HUES48 (cell line): Measurements from ENCODE around the gene AMPH.

Experiments used
- H3K27ac ChIP-seq: one replicate; pipeline ENCODE4 v1.7.0; 2013; ENCODE audit warnings: low read depth, low read length, inconsistent platforms
- H3K27me3 ChIP-seq: 2 replicates; pipeline ENCODE4 v1.6.1; 2013; ENCODE audit warnings: mild to moderate bottlenecking, low read length; ENCODE audit not compliant: control insufficient read depth, insufficient read depth
- H3K36me3 ChIP-seq: 2 replicates; pipeline ENCODE4 v1.6.1; 2013; ENCODE audit warnings: low read length; ENCODE audit not compliant: control insufficient read depth, insufficient read depth
- H3K4me1 ChIP-seq: 2 replicates; pipeline ENCODE4 v1.6.1; 2013; ENCODE audit warnings: mild to moderate bottlenecking, low read length; ENCODE audit not compliant: control insufficient read depth, insufficient read depth
- H3K4me3 ChIP-seq: 2 replicates; pipeline ENCODE4 v1.5.1; 2013; ENCODE audit warnings: mild to moderate bottlenecking, low read depth, low read length
- H3K9ac ChIP-seq: 2 replicates; pipeline ENCODE4 v1.6.1; 2013; ENCODE audit warnings: mild to moderate bottlenecking, low read depth, low read length, moderate library complexity
- H3K9me3 ChIP-seq: 2 replicates; pipeline ENCODE4 v1.6.1; 2013; ENCODE audit warnings: low read length; ENCODE audit not compliant: control insufficient read depth, insufficient read depth

AMPH gene

DNA sequence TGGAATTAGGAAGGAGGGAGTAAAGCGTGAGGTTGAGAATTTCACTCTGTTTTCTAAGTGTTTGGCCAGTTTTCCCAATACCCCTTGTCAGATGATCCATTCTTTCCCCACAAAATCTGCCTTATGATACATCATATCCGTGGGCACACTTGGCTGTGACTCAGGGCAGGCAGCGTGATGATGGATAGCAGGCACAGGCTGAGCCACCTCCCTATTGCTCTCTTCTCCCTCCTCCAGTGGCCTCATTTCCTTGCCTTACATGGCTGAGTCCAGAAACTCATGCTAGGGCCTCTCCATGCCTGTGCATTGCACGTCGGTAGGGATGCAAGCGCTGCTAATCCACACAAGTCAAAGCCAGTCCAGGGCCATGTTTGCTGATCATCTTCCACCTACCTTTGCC lies 128.3 kb downstream of the AMPH start:
- no peaks in the 10 kb centered on the region for H3K9me3 ChIP-seq

DNA sequence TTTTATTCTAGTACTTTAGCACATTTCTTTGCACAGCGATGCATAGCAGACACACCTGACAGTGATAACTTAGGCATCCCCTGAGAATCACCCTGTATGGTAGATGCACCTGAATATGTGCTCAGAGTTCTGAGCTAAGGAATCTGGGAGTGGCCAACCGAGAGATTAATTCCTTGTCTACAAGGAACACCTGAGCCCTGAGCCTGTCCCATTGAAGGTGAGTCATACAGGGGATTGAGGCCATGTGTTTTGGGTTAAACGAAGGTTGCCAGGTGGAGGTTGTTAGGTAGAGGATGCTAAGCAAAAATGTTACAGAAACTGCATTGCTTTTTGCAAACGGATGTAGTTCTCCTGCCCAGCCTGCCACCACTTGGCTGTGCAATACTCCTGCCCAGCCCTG lies 128.9 kb downstream of the AMPH start:
- H3K9me3 ChIP-seq, result no peaks in the 10 kb centered on the region
- H3K36me3 ChIP-seq, result no peaks in the 10 kb centered on the region
- no peaks in the 10 kb centered on the region for H3K4me1 ChIP-seq
- H3K27ac ChIP-seq, result no peak overlapping the region
- H3K27me3 ChIP-seq, result no peaks in the 10 kb centered on the region
- H3K9ac ChIP-seq, result no peak overlapping the region
- no peak overlapping the region for H3K4me3 ChIP-seq

More for the DNA sequence above, 128.3 kb downstream of the AMPH start:
- no peaks in the 10 kb centered on the region for H3K4me1 ChIP-seq
- no peak overlapping the region for H3K4me3 ChIP-seq
- H3K9ac ChIP-seq, result no peak overlapping the region
- no peak overlapping the region for H3K27ac ChIP-seq
- H3K27me3 ChIP-seq, result no peaks in the 10 kb centered on the region
- no peaks in the 10 kb centered on the region for H3K36me3 ChIP-seq

- no peaks in the 10 kb centered on the region for H3K36me3 ChIP-seq
- H3K27ac ChIP-seq, result no peak overlapping the region
- no peaks in the 10 kb centered on the region for H3K27me3 ChIP-seq
- H3K9ac ChIP-seq, result no peak overlapping the region
- H3K4me3 ChIP-seq, result no peak overlapping the region
- no peaks in the 10 kb centered on the region for H3K4me1 ChIP-seq
- H3K9me3 ChIP-seq, result no peaks in the 10 kb centered on the region
Measured at GRCh38 chr7:38492010-38492409, 139.2 kb downstream of the AMPH start.

DNA sequence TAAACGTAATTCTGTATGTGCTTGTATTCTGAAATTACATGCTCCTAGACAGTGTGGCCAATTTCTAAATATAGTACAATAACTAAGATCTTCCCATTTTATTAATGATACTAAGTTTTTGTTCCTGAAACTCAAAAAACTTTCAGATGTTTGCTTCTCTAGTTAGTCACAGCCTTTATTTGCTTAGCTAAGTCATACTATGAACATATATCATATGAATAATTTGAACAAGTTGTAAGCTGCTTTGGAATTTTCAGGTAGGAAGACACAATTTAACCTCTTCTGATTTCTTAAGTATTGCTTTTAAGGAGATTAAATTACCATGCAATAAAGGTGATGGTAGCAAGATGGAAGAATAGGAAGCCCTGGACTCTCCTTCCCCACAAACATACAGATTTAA lies 148.7 kb downstream of the AMPH start:
- no peaks in the 10 kb centered on the region for H3K27me3 ChIP-seq
- no peaks in the 10 kb centered on the region for H3K4me1 ChIP-seq
- H3K4me3 ChIP-seq, result no peak overlapping the region
- no peaks in the 10 kb centered on the region for H3K9me3 ChIP-seq
- no peak overlapping the region for H3K9ac ChIP-seq
- H3K36me3 ChIP-seq, result no peaks in the 10 kb centered on the region
- no peak overlapping the region for H3K27ac ChIP-seq

GRCh38 chr7:38481401-38481800 lies 149.8 kb downstream of the AMPH start:
- no peaks in the 10 kb centered on the region for H3K36me3 ChIP-seq
- H3K4me1 ChIP-seq, result no peaks in the 10 kb centered on the region
- H3K9me3 ChIP-seq, result no peaks in the 10 kb centered on the region
- H3K27ac ChIP-seq, result no peak overlapping the region
- H3K27me3 ChIP-seq, result no peaks in the 10 kb centered on the region
- H3K4me3 ChIP-seq, result no peak overlapping the region
- H3K9ac ChIP-seq, result no peak overlapping the region

GRCh38 chr7:38478404-38478803 lies 152.8 kb downstream of the AMPH start:
- Histone ChIP-seq H3K9ac (no peak overlapping the region), H3K36me3 (no peaks in the 10 kb centered on the region), H3K9me3 (no peaks in the 10 kb centered on the region), H3K27me3 (no peaks in the 10 kb centered on the region), H3K4me1 (no peaks in the 10 kb centered on the region), H3K27ac (no peak overlapping the region), H3K4me3 (no peak overlapping the region)

- H3K9ac ChIP-seq, result no peak overlapping the region
- no peaks in the 10 kb centered on the region for H3K9me3 ChIP-seq
- H3K36me3 ChIP-seq, result no peaks in the 10 kb centered on the region
- H3K27ac ChIP-seq, result no peak overlapping the region
- no peaks in the 10 kb centered on the region for H3K4me1 ChIP-seq
- H3K4me3 ChIP-seq, result no peak overlapping the region
- H3K27me3 ChIP-seq, result no peaks in the 10 kb centered on the region
Measured at GRCh38 chr7:38477333-38477732, 153.8 kb downstream of the AMPH start.

GRCh38 chr7:38476764-38477163 lies 154.4 kb downstream of the AMPH start:
- no peak overlapping the region for H3K27ac ChIP-seq
- H3K9ac ChIP-seq, result no peak overlapping the region
- H3K27me3 ChIP-seq, result no peaks in the 10 kb centered on the region
- no peaks in the 10 kb centered on the region for H3K36me3 ChIP-seq
- no peaks in the 10 kb centered on the region for H3K4me1 ChIP-seq
- H3K4me3 ChIP-seq, result no peak overlapping the region
- no peaks in the 10 kb centered on the region for H3K9me3 ChIP-seq

- H3K27ac ChIP-seq, result no peak overlapping the region
- no peaks in the 10 kb centered on the region for H3K4me1 ChIP-seq
- H3K27me3 ChIP-seq, result no peaks in the 10 kb centered on the region
- H3K4me3 ChIP-seq, result no peak overlapping the region
- H3K9me3 ChIP-seq, result no peaks in the 10 kb centered on the region
- no peak overlapping the region for H3K9ac ChIP-seq
- H3K36me3 ChIP-seq, result no peaks in the 10 kb centered on the region
Measured at GRCh38 chr7:38465956-38466355, 165.2 kb downstream of the AMPH start.

DNA sequence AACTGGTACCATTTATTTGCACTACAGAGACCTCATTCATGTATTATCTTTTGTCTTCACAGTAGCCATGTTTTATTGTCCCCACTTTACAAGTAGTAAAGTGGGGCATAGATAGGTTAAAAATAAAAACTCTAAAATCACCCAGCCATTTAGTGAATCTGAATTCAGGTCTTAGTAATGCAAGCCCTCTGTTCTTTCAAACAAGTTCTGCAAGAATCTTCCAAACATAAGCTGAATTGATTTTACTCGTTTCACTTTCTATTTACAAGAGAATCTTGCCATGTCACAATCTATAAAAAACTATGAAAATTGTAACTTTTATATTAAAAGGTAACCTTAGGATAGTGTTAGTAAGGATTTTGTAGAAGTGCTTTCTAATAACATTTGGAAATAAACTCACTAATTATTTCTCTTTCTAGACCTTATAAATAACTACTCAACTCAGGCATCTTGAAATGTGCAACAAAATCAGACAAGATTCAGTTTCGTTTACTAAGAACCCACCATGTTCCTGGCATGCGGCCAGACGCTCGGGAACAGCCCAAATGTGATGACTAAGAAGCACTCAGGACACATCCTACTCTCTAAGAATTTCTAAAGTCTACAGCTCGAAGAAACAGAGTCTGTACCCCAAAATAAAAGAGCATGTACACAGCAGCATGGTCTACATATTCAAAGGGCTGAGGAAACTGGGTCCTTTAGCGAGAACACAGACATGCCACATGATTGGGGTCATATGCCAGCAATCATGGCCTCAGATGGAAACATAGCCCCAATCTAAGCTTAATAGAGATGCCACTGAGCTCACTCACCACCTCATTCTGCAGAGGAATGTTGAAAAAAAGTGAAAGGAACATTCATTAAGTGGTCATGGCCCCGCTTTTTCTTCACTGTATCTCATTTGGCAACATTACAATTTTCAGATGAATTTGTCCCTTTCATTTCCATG lies 167.6 kb downstream of the AMPH start:
- Histone ChIP-seq H3K9ac (no peak overlapping the region), H3K4me3 (no peak overlapping the region), H3K4me1 (no peaks in the 10 kb centered on the region), H3K9me3 (no peaks in the 10 kb centered on the region), H3K27me3 (no peaks in the 10 kb centered on the region), H3K27ac (no peak overlapping the region), H3K36me3 (no peaks in the 10 kb centered on the region)

GRCh38 chr7:38462819-38463218 lies 168.4 kb downstream of the AMPH start:
- H3K9ac ChIP-seq, result no peak overlapping the region
- no peak overlapping the region for H3K27ac ChIP-seq
- H3K9me3 ChIP-seq, result no peaks in the 10 kb centered on the region
- no peak overlapping the region for H3K4me3 ChIP-seq
- H3K36me3 ChIP-seq, result no peaks in the 10 kb centered on the region
- H3K4me1 ChIP-seq, result no peaks in the 10 kb centered on the region
- H3K27me3 ChIP-seq, result no peaks in the 10 kb centered on the region
